GM12878 (cell line): ENCODE data around the gene CNDP2. TPM values are rescaled to one million over a fixed set of nuclear protein-coding genes. Genes with fewer than 3 reads are reported as not detected.

Experiments used
- ATAC-seq: fragments of 200-7000 bp; cut with Tn5 transposase; 3 replicates; pipeline ENCODE4 v1.9.1; 2020; ENCODE audit warnings: mild to moderate bottlenecking, moderate library complexity
- BruUV-seq: library from RNA; stranded (reverse); fragments of 400-500 nt; replicated peaks from 2 replicates; lab custom pipeline; 2021; lab: Mats Ljungman, UMichigan
- CTCF ChIA-PET: fragments of 300-600 bp; sonication (Branson Sonifier 250); formaldehyde crosslinking; extraction: SDS; loops from one replicate; lab custom pipeline; 2021; ENCODE audit warnings: inconsistent platforms; lab: Yijun Ruan, JAX
- POLR2A ChIA-PET: fragments of 350-600 bp; formaldehyde crosslinking; extraction: SDS; loops from one replicate; lab custom pipeline; 2021; ENCODE audit warnings: inconsistent platforms; lab: Charles Lee
- RAD21 ChIA-PET: fragments of 300-600 bp; sonication (Branson Sonifier 250); formaldehyde crosslinking; loops from one replicate; lab custom pipeline; 2023; ENCODE audit warnings: antibody characterized with exemption; ENCODE audit not compliant: unreplicated experiment; lab: Charles Lee
- SMC1A ChIA-PET: fragments of 300-600 bp; sonication (Branson Sonifier 250); formaldehyde crosslinking; loops from one replicate; lab custom pipeline; 2023; ENCODE audit not compliant: unreplicated experiment, uncharacterized antibody; lab: Charles Lee
- DNase-seq: peaks from one replicate; pipeline ENCODE4 v3.0.0-alpha.2; 2011; ENCODE audit warnings: low read depth, low spot score
- FAIRE-seq: peaks from 3 replicates; lab custom pipeline; 2011; peaks lifted over from hg19 to GRCh38; lab: Jason Lieb, UNC
- H2AFZ ChIP-seq: 2 replicates; pipeline ENCODE4 v1.6.0; 2011; ENCODE audit warnings: low read depth, low read length, control low read depth; ENCODE audit not compliant: control insufficient read depth
- H3K27ac ChIP-seq: 2 replicates; pipeline ENCODE4 v1.5.1; 2011; ENCODE audit warnings: control low read depth; ENCODE audit not compliant: control insufficient read depth, insufficient read depth
- H3K27me3 ChIP-seq, 2 experiments: replicated peaks in 1 of 2; 2 replicates each; pipeline versions ENCODE4 v1.6.0 to v1.6.1; 2011; ENCODE audit warnings: low read length in 1 of 2; ENCODE audit not compliant: control insufficient read depth in 2 of 2, insufficient read depth in 2 of 2
- H3K36me3 ChIP-seq, 2 experiments: 2 replicates each; pipeline ENCODE4 v1.5.1; 2011; ENCODE audit warnings: low read length in 1 of 2; ENCODE audit not compliant: control insufficient read depth in 2 of 2, insufficient read depth in 2 of 2
- H3K4me1 ChIP-seq: 2 replicates; pipeline ENCODE4 v1.6.1; 2011; ENCODE audit warnings: mild to moderate bottlenecking, low read length, moderate library complexity, mixed read lengths; ENCODE audit not compliant: control insufficient read depth, insufficient read depth
- H3K4me2 ChIP-seq: 2 replicates; pipeline ENCODE4 v1.6.0; 2011; ENCODE audit warnings: control low read depth; ENCODE audit not compliant: control insufficient read depth, insufficient read depth
- H3K4me3 ChIP-seq: fragments of 200-600 bp; sonication (generic); 2 replicates; pipeline ENCODE4 v1.5.1; 2016
- H3K79me2 ChIP-seq: 2 replicates; pipeline ENCODE4 v1.6.0; 2011; ENCODE audit warnings: low read length; ENCODE audit not compliant: control insufficient read depth, insufficient read depth
- H3K9ac ChIP-seq: 2 replicates; pipeline ENCODE4 v1.8.0; 2011; ENCODE audit warnings: low read length, control low read depth, mixed read lengths; ENCODE audit not compliant: control insufficient read depth, insufficient read depth
- H3K9me3 ChIP-seq: replicated peaks from 3 replicates; pipeline ENCODE4 v1.5.1; 2011; ENCODE audit warnings: mild to moderate bottlenecking, low read length; ENCODE audit not compliant: control insufficient read depth, insufficient read depth
- H4K20me1 ChIP-seq: 2 replicates; pipeline ENCODE4 v1.6.0; 2011; ENCODE audit not compliant: control insufficient read depth, insufficient read depth
- HDAC2 ChIP-seq: fragments of 200-600 bp; sonication (generic); IDR thresholded peaks from 2 replicates; pipeline ENCODE4 v1.6.1; 2017
- JUND ChIP-seq: IDR thresholded peaks from 2 replicates; pipeline ENCODE4 v1.6.1; 2012; ENCODE audit warnings: low read depth, mild to moderate bottlenecking, low read length, improper control_type of control experiment, moderate library complexity
- RAD51 ChIP-seq: fragments of 450-650 bp; IDR thresholded peaks from 2 replicates; pipeline ENCODE4 v1.6.1; 2016; ENCODE audit warnings: moderate library complexity, mild to moderate bottlenecking, inconsistent platforms
- TCF12 ChIP-seq: IDR thresholded peaks from 2 replicates; pipeline ENCODE4 v1.6.1; 2011; ENCODE audit warnings: low read depth, mild to moderate bottlenecking, low read length
- WRNIP1 ChIP-seq: IDR thresholded peaks from 2 replicates; pipeline ENCODE4 v1.6.1; 2011; ENCODE audit warnings: low read depth, low read length, improper control_type of control experiment, borderline replicate concordance
- ZNF24 ChIP-seq: fragments of 450-650 bp; IDR thresholded peaks from 2 replicates; pipeline ENCODE4 v1.6.1; 2017; ENCODE audit warnings: antibody characterized with exemption, mild to moderate bottlenecking
- WGBS: methylation state at CpG from one replicate; pipeline ENCODE4 v1.1.6; 2016; ENCODE audit warnings: low lambda C conversion rate; ENCODE audit not compliant: insufficient replicate concordance, insufficient coverage; ENCODE audit errors: missing lambda C conversion rate; 5-methylcytosine and 5-hydroxymethylcytosine counted together
- in situ Hi-C: fragments of 300-500 bp; cut with MboI; formaldehyde crosslinking; loops from 9 replicates; pipeline ENCODE4 v1.14.3; 2018; ENCODE audit warnings: mixed read lengths
- intact Hi-C: fragments of 100-400 bp; cut with micrococcal nuclease; formaldehyde crosslinking; loops from one replicate; pipeline ENCODE4 v1.14.2; 2022; ENCODE audit not compliant: unreplicated experiment
- polyA plus RNA-seq, 11 experiments: library from polyadenylated mRNA; depleted of rRNA in 4 of 11; unstranded in 6 of 11; stranded (reverse) in 5 of 11; fragments of >200 nt; fragmentation: Nextera tagmentation in 4 of 11; fragmentation: Illumina TruSeq in 1 of 11; extraction: Ambion mirVana in 4 of 11; extraction: Trizol in 1 of 11; gene quantifications; 1 replicate in 1 of 11; 2 replicates in 10 of 11; pipeline versions ENCODE4 v1.2.1 to v1.2.3, GENCODE V29; 2011 to 2016; ENCODE audit warnings: inconsistent platforms in 2 of 11, missing spikeins in 2 of 11, low read depth in 1 of 11
- total RNA-seq, 4 experiments: library from RNA; depleted of rRNA in 3 of 4; stranded (reverse); fragments of >200 nt in 3 of 4; fragmentation: Illumina TruSeq in 1 of 4; extraction: Trizol in 1 of 4; gene quantifications; 2 replicates each; pipeline versions ENCODE4 v1.2.1 to v1.2.3, GENCODE V29; 2013 to 2021
- TF ChIP-seq, protein P1 (sequence below): IDR thresholded peaks from 2 replicates; pipeline ENCODE4 v1.6.1; 2012; ENCODE audit warnings: low read depth, low read length, improper control_type of control experiment
- TF ChIP-seq, protein P2 (sequence below): fragments of 450-650 bp; formaldehyde crosslinking; IDR thresholded peaks from 2 replicates; pipeline ENCODE4 v1.4.0; 2020; ENCODE audit warnings: mild to moderate bottlenecking, moderate library complexity

Gene CNDP2
- total and polyA plus RNA-seq, 10 of the 15 experiments (the other 5 are each of a cell fraction or from before 2014, with no cell fraction given): 63.5 to 213 (median 158) TPM

DNA sequence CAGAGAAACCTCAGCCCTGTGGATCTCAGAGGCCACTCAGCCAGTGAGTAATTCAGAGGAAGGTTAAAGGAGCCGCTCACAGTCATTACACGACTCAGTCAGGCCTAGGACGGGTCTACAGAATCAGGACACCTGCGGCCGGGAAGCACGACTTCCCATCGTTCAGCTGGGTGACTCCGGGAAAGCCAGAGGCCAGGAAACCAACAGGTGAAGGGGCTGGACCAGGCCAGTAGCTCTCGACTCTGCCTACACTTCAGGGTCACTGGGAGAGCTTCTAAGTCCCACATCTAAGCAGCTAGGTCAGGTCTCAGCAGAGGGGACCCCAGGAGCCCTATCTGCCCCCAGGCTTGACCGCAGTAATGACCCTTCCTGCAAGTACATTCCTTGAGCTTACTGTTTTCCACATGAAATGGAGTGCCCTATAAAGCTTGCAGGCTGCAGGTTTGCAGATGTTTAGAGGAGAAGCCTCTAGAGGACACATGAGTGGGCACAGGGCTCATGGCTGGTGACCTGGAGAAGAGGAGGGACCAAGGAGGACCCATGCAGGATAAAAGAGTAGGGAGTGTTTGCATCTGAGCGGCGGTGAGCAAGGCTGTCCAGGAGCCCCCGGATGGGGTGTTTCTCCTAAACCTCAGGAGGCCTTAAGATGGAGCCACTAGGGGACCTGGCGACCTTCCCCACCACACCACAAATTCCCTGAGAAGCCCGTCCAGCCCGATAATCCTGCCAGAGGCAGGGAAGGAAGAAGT is 48.6 kb upstream of the CNDP2 start:
- intact Hi-C loops: no loop called here
- no peak for DNase-seq
- TF ChIP-seq ZNF24 (no peak), JUND (no peak), WRNIP1 (no peak), TCF12 (no peak), HDAC2 (no peak), RAD51 (no peak)
- TF ChIP-seq, protein P1, sequence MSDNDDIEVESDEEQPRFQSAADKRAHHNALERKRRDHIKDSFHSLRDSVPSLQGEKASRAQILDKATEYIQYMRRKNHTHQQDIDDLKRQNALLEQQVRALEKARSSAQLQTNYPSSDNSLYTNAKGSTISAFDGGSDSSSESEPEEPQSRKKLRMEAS: no peak
- TF ChIP-seq, protein P2, sequence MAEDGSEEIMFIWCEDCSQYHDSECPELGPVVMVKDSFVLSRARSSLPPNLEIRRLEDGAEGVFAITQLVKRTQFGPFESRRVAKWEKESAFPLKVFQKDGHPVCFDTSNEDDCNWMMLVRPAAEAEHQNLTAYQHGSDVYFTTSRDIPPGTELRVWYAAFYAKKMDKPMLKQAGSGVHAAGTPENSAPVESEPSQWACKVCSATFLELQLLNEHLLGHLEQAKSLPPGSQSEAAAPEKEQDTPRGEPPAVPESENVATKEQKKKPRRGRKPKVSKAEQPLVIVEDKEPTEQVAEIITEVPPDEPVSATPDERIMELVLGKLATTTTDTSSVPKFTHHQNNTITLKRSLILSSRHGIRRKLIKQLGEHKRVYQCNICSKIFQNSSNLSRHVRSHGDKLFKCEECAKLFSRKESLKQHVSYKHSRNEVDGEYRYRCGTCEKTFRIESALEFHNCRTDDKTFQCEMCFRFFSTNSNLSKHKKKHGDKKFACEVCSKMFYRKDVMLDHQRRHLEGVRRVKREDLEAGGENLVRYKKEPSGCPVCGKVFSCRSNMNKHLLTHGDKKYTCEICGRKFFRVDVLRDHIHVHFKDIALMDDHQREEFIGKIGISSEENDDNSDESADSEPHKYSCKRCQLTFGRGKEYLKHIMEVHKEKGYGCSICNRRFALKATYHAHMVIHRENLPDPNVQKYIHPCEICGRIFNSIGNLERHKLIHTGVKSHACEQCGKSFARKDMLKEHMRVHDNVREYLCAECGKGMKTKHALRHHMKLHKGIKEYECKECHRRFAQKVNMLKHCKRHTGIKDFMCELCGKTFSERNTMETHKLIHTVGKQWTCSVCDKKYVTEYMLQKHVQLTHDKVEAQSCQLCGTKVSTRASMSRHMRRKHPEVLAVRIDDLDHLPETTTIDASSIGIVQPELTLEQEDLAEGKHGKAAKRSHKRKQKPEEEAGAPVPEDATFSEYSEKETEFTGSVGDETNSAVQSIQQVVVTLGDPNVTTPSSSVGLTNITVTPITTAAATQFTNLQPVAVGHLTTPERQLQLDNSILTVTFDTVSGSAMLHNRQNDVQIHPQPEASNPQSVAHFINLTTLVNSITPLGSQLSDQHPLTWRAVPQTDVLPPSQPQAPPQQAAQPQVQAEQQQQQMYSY (CRISPR knock-in tag): no peak
- WGBS: 41% methylated on average over 16 of the region's 16 CpGs
- ChIA-PET RAD21 (no interaction called here), CTCF (no interaction called here), SMC1A (no interaction called here), POLR2A (no interaction called here)
- ATAC-seq: no peak
- BruUV-seq: no TSS peak
- Histone ChIP-seq H2AFZ (no peak overlapping the region), H3K36me3 (no peaks in the 10 kb centered on the region), H3K9me3 (no peaks in the 10 kb centered on the region), H3K27me3 (peaks cover 0 to 5% of the 10 kb centered on the region in 2 experiments; a peak in 2 of 4 replicates), H3K27ac (no peak overlapping the region), H4K20me1 (no peaks in the 10 kb centered on the region), H3K4me2 (no peak overlapping the region), H3K79me2 (no peaks in the 10 kb centered on the region), H3K4me1 (no peaks in the 10 kb centered on the region), H3K9ac (no peak overlapping the region), H3K4me3 (no peak overlapping the region)
- no peak for FAIRE-seq
- in situ Hi-C loops: no loop called here
